Activated CD8-positive, alpha-beta memory T cell treated with anti-CD3 and anti-CD28 coated beads, Interleukin-2, amount 50 U/mL, for 24 hours (primary cell): ENCODE results near the gene SEC14L1.
A peak's percentile ranks its signal among the peaks of the same experiment; 100 is the strongest.

Experiments
- DNase-seq: peaks from one replicate; pipeline ENCODE4 v3.0.0-alpha.2; 2020; ENCODE audit errors: extremely low read depth

Gene SEC14L1

DNA sequence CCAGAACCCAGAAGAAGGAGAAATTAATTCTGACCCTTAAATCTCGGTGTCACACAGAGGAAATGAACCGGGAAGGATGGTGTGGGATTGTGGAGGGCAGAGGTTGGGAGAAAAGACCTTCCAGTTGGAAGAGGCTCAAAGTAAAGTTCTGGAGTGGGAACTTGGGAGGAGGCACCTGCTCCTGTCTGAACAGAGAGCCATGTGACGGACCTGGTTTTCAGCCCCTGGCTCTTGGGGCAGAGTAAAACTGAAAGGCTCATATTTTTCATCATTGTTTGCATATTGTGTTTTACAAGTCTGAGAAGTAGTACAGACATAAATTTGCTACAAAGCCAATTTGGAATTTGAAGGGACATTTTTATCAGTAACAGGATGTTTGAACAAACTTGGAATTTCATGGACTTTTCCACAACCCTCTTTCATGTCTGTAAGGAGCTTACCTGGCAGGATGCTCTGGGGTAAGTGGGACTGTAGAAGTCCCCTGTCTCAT, 24.4 kb upstream of the SEC14L1 start:
- DNase-seq = no peak

DNA sequence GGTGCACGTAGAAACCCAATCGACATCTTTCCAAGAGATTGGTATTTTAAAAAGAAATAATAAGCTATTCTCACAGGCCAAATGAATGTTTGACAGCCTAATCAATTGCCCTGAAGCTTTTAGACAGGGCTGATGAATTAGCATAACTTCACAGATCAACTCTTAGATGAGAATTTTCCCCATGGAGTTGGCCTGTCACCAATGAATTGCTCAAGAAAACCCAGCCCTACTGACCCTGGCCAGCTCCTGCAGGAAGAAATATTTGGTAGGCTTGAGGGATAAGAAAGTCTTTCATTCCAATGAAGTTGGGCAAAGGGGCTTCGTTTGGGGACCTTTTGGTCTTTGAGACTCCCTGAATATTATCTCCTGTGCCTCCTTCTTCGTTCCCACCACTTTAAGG, 23.4 kb upstream of the SEC14L1 start:
- no peak for DNase-seq

DNA sequence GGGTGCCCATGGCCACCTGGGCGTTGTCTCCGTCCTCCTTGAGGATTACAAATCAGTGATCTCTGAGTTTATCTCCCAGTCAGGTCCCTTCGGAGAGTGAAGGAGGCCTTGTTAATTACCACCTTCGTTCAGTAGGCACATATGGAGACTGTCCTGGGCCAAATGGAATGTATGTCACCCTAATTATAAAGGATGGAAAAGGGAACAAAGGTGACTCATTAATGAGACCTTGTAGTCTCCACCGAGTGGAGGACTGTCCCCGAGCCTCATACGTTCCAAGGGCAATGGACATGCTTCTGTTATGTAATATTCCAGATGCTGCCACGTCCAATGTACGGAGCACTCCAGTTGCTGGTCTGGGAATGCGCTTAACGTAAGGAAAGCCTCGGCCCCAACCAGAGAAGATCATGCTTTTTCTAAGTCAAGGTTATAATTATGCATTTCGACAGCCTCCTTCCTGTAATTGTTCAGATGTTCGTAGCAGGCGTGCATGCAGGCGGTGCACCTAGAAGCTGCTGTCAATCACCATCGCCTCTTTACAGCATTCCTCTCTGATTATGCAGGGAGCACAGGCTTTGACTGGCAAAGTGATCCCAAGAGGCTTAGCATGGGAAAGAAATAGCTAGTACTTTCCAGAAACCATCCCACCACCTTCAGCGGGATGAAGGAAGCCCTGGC, 22.4 kb upstream of the SEC14L1 start:
- DNase-seq = no peak

DNA sequence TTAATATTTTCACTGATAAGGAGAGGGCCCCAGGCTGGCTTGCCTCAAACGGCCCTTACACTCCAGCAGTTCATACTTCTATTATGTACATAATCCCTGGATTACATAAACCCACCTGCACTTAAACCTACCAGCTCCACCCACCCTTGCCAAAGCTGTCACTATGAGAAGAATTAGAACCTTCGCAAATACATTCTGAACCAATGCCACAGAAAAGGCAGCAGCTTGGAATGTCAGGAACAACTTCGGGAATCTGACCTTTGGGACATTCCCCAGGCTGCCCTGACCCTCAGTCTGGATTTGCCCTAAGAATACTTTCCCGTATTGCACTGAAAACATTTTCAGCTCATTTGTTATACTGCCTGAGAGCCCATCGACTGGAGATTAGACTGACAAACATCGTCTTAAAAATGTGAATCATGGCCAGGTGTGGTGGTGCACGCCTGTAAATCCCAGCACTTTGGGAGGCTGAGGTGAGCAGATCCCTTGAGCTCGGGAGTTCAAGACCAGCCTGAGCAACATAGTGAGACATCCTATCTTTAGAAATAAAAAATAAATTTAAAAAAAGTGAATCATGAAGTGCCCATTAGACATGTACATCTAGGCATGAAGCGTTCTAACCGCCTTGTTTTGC, 21.0 kb upstream of the SEC14L1 start:
- DNase-seq = no peak

DNA sequence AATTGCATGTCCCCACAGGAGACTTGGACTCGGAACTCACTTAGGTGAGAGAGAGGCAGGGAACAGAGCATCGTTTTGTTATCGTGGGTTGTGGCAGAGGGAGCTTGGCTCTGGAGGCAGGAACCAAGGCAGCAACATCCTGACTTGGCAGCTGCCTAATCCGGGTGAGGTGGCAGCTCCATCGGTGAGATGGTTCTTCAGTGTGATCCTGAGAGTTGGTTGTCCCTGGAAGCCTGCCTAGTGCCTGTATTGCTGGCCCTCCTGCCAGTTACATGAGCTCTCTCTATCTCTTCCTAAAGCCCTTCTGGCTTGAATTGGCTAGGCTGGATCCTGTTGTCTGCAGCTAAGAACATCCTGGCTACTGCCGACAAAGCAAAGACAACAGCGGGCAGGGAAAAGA, 19.9 kb upstream of the SEC14L1 start:
- DNase-seq = no peak

DNA sequence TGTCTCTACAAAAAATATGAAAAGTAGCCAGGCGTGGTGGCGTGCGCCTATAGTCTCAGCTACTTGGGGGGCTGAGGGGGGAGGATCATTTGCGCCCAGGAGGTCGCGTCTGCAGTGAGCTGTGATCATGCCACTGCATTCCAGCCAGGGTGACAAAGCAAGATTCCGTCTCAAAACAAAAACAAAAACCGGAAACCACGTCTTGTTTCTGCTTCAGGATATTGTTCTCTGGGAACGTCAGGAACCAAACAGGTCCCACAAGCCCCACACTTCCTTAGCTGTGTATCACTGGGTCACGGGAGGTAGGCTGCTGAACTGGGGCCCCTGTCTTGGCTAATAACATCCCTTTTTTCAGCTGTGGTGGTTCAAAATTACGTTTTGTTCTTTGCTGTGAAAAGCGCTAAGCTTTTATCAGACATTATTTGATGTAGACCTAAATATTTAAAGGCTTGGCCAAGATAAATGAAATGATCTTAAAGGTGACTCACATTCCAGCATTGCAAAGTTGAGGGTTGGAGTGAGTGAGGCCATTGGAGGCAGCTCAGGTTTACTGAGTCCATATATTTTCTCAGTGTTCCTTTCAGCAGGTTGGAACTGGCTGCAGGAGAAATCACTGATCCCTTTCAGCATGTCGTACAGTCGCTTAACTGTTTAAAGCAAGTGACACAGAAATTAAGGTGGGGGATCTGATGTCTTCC, 16.4 kb upstream of the SEC14L1 start:
- DNase-seq = no peak

- DNase-seq = no peak
Observed at GRCh38 chr17:77125432-77125901, 15.3 kb upstream of the SEC14L1 start.

DNA sequence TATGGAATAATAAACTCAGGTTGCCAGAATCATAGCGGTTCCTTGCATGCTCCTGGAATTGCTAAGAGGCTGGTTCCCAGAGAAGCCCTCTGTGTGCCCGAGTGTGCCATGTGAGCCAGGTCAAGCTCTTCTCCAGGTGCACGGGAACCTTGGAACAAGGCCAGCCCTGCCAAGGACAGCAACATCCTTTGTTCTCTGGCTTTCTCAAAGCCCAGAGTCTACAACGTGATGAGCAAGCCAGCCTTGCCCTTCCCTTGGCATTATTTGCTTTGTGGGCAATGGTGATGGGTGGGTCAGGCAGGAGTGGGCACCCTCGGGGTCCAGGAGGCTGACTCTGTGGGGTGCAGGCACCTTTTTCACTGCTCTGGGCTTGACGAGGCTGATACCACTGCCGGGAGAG, 14.2 kb upstream of the SEC14L1 start:
- no peak for DNase-seq

GRCh38 chr17:77127735-77128361, 12.9 kb upstream of the SEC14L1 start:
- DNase-seq = peak; percentile 40

DNA sequence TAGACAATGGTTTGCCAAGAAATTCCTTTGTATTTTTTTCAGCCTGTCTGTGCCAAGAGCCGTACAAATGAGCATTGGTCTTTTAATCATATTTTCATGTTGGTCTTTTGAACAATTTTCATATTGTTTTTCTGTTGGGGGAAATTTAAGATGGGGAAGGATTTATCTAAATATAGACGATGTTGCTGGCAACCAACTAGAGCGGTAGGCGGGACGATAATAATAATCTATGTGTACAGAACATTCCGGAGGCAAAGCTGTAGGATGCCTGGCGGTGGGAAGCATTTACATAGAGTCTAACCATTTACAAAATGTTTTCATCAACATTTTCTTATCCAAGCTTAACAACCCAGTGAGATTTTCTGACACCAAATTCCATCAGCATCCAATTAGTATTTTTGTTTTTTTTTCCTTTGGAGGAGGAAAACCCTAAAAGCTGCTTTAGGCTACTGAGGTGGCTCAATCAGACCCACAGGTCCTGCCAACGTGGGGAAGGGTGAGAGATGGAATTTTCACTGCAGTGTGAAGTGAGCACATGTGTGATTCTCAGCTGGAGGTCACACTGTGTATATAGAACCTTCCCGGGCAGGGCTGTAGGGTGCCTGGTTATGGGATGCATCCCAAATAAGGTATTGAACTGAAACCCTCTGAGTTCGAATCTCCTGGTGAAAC, 11.7 kb upstream of the SEC14L1 start:
- DNase-seq = no peak

GRCh38 chr17:77129568-77130301, 11.0 kb upstream of the SEC14L1 start:
- no peak for DNase-seq

DNA sequence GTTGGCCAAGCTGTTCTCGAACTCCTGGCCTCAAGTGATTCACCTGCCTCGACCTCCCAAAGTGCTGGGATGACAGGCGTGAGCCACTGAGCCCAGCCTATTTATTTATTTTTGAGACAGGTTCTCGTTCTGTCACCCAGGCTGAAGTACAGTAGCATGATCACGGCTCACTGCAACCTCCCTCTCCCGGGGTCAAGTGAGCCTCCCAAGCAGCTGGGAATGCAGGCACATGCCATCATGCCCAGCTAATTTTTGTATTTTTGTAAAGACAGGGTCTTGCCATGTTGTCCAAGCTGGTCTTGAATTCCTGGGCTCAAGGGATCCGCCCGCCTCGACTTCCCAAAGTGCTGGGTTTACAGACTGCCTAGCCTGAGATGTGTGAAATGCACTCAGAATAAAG, 10.2 kb upstream of the SEC14L1 start:
- DNase-seq = no peak

DNA sequence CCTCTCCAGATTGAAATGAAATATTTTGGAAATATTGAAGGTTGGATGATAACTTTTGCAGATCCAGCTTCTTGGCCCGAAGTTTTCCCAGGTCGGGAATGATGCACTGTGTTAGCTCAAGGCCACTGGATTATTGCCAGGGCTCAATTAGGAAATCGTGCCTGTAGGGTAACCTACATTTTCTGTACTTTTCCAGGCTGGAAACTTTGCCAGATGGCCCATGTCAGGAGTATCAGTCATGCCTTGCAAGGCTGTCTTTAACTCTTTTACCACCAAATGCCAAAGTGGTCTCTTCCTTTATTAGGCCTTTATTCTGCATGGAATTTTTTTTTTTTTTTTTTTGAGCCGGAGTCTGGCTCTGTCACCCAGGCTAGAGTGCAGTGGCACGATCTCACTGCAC, 8.9 kb upstream of the SEC14L1 start:
- DNase-seq = no peak

DNA sequence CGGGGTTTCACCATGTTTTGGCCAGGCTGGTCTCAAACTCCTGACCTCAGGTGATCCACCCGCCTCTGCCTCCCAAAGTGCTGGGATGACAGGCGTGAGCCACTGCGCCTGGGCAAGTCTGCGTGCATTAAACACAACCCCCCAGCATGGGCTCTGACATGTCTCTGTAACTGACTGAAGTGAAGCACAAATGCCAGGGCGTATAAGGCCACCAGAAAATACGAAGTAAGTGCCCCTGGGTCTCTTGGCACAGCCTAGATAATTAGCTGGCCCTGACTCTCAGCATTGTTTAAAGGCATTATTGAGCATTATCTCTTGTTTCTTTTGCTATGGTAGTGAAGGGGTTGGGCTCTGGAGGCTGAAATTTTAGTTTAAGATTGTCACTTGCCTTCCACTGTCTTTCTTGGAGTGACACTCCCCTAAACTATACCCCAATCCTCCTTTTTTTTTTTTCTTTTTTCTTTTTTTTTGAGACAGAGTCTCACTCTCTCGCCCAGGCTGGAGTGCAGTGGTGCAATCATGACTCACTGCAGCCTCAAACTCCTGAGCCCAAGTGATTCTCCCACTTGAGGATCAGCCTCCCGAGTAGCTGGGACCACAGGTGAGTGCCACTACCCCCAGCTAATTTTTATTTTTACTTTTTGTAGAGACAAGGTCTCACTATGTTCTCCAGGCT, 8.2 kb upstream of the SEC14L1 start:
- DNase-seq = no peak

DNA sequence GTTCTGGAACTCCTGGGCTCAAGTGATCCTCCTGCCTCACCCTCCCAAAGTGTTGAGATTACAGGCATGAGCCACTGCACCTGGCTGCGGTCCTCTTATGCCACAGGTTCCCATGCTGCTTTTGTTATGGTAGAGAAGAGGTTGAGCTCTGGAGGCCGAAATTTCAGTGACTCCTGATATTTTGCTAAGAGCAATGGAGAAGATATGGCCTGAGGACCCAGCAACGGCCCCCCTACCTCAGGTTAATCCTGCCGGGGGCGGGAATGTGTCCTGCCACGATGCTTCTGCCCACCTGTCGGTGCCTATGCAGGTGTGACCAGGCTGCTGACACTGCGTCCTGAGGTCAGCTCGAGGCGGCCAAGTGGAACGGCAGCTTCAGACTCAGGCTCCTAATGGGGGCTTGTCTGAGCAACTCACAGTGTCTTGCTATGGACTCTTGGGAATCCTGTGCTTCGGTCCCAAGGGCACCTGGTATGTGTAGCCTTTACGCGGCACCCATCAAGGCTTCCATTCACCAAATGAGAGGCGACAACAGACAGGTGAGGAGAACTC, 7.6 kb upstream of the SEC14L1 start:
- no peak for DNase-seq

DNA sequence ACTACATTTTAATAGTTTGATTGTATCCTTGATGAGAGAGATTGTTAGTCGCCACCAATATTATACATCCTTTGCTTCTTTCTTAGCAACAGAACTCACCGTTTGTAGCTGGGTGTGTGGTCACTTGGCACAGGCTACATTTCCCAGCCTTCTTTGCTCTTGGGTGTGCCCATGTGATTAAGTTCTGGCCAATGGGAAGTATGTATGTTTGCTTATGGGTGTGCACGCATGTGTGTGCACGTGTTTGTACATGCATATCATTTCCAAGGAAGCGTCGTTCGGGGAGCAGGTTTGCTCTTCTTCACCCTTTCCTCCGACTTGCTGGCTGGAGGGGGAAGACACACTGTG, 4.4 kb upstream of the SEC14L1 start:
- no peak for DNase-seq

- DNase-seq = no peak
Observed at GRCh38 chr17:77137111-77137510, 3.7 kb upstream of the SEC14L1 start.

GRCh38 chr17:77137886-77138285, 2.9 kb upstream of the SEC14L1 start:
- peak; percentile 21 for DNase-seq

DNA sequence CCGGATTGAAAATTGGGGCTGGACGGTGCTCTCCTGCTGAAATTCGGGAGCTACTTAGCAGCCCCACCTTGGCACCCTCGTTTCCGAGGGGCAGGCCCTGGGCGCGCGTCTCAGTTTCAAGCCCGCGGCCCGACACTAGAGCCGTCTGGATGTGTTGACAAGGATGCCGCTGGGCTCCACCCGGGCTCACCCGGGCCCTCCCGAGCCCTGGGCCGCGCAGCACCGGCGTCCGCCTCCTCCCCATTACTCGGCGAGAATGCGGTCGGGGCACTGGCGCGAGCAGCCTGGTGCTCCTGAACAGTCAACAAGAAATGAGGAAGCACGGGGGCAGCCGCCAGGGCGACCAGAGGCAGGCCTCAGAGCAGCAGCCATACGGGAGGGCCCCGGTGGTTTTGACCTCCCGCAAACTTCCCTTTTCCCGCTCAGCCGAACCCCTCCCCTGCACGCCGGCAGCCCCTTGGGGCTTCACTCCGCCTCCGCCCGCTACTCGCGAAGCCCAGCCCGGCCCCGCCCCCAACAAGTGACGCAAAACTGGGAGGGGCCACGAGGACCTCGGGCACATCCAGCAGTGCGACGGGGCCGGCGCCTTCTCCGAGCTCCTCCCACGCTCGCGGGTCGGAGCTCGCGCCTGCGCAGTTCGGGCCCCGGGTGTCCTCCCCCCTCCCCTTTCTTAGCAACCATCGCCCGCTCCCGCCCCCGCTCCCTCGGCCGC, 447 bp upstream of the SEC14L1 start:
- DNase-seq = peak; percentile 96
